Body of pancreas (tissue), 4 donors: ENCODE measurements around the gene ARHGEF37. TPM values are rescaled to one million over a fixed set of nuclear protein-coding genes. Genes with fewer than 3 reads are reported as not detected.

Experiments used
- ATAC-seq: fragments of 150-250 bp; one replicate; pipeline ENCODE4 v1.9.1; 2016
- DNase-seq, 4 donors: peaks; one replicate each; pipeline ENCODE4 v3.0.0-alpha.2; 2019
- H3K27ac ChIP-seq, 4 donors: fragments of 200-600 bp; sonication (generic); 1 replicate in 3 of 4; 2 replicates in 1 of 4; pipeline versions ENCODE4 v1.5.1 to v1.6.1; 2016 to 2019; ENCODE audit warnings: mild to moderate bottlenecking in 1 of 4, mixed read lengths in 1 of 4, moderate library complexity in 1 of 4
- H3K27me3 ChIP-seq, 2 donors: fragments of 200-600 bp; sonication (generic); one replicate each; pipeline ENCODE4 v1.6.0; 2016; ENCODE audit warnings: mild to moderate bottlenecking in 1 of 2
- H3K36me3 ChIP-seq, 2 donors: fragments of 200-600 bp; sonication (generic); replicated peaks in 1 of 2; 2 replicates each; pipeline ENCODE4 v1.5.1; 2016; ENCODE audit warnings: low read depth in 2 of 2; ENCODE audit not compliant: insufficient read depth in 1 of 2
- H3K4me1 ChIP-seq: fragments of 200-600 bp; sonication (generic); one replicate; pipeline ENCODE4 v1.6.0; 2016
- H3K4me3 ChIP-seq, 2 donors: fragments of 200-600 bp; sonication (generic); 1 replicate in 1 of 2; 2 replicates in 1 of 2; pipeline ENCODE4 v1.5.1; 2016 to 2019
- H3K9me3 ChIP-seq, 3 donors: fragments of 200-600 bp; sonication (generic); 1 replicate in 2 of 3; 2 replicates in 1 of 3; pipeline ENCODE4 v1.5.1; 2016
- POLR2A ChIP-seq, 3 donors: fragments of 450-650 bp; IDR thresholded peaks; one replicate each; pipeline ENCODE4 v1.6.1; 2016; ENCODE audit warnings: antibody characterized with exemption in 3 of 3, mild to moderate bottlenecking in 2 of 3
- WGBS, 2 donors: methylation state at CpG; one replicate each; pipeline ENCODE4 v1.1.5; 2017; 5-methylcytosine and 5-hydroxymethylcytosine counted together
- intact Hi-C: fragments of 100-400 bp; cut with DNase I; formaldehyde crosslinking; loops from one replicate; pipeline ENCODE4 v1.15.1; 2023
- total RNA-seq, 2 donors: library from RNA; depleted of rRNA; stranded (reverse); fragments of >200 nt; gene quantifications; one replicate each; pipeline ENCODE4 v1.1.0, GENCODE V29; 2016
- TF ChIP-seq, protein P1 (sequence below), 7 experiments: fragments of 450-650 bp in 4 of 7; fragments of 200-600 bp in 3 of 7; sonication (generic) in 3 of 7; IDR thresholded peaks; one replicate each; pipeline ENCODE4 v1.5.1; 2016 to 2019; ENCODE audit warnings: antibody characterized with exemption in 7 of 7

ARHGEF37 gene
- total RNA-seq, 2 donors from 2014 or later = 5.9 to 14.0 TPM

DNA sequence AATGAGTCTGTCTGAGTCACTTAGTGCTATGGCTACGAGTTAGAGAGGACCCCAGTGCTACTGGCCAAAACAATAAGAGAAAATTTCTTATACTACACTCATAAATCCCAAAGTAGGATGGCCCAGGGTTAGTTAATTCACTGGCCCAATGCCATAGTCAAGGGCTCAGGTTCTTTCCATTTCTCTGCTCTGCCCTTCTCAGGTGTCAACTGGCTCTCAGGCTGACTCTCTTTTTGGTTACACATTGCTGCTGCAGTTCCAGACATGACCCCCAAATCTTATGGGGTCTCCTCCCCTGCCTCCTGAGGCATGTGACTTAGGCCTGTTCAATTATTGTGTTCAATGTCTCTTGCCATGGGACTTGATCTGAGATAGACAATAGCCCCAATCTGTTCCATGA, 70.4 kb downstream of the ARHGEF37 start:
- TF ChIP-seq POLR2A (IDR thresholded peaks at IDR 0.05) = no peak
- TF ChIP-seq, protein P1, sequence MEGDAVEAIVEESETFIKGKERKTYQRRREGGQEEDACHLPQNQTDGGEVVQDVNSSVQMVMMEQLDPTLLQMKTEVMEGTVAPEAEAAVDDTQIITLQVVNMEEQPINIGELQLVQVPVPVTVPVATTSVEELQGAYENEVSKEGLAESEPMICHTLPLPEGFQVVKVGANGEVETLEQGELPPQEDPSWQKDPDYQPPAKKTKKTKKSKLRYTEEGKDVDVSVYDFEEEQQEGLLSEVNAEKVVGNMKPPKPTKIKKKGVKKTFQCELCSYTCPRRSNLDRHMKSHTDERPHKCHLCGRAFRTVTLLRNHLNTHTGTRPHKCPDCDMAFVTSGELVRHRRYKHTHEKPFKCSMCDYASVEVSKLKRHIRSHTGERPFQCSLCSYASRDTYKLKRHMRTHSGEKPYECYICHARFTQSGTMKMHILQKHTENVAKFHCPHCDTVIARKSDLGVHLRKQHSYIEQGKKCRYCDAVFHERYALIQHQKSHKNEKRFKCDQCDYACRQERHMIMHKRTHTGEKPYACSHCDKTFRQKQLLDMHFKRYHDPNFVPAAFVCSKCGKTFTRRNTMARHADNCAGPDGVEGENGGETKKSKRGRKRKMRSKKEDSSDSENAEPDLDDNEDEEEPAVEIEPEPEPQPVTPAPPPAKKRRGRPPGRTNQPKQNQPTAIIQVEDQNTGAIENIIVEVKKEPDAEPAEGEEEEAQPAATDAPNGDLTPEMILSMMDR (IDR thresholded peaks at IDR 0.05) = no peak
- ATAC-seq = no peak
- intact Hi-C loops = no loop called here
- no peaks in the 10 kb centered on the region for H3K36me3 ChIP-seq
- WGBS, 2 donors = 53 to 96% methylated on average over 1 of the region's 1 CpG
- no peak overlapping the region for H3K4me3 ChIP-seq
- DNase-seq = no peak
- no peaks in the 10 kb centered on the region for H3K4me1 ChIP-seq
- H3K9me3 ChIP-seq = no peaks in the 10 kb centered on the region
- no peak overlapping the region for H3K27ac ChIP-seq
- H3K27me3 ChIP-seq = no peaks in the 10 kb centered on the region

DNA sequence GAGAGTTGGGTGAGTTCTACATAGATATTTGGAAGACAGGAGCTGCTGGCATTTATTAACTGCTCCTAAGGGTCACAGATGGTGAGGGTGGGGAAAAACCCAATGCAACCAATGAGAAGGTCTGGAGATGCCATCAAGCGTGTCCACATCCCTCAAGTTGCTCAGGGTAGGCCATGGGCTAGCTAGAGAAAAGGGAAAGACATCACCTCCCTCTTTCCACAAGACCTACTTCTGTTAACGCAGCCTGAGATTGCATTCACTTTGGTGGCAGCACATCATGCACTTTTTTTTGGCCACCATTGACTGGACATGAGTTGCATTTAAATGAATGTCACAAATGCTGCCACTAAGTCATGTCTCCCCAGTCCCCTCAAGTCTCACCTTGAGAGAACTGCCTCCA, 71.4 kb downstream of the ARHGEF37 start:
- 97 to 100% methylated on average over 2 of the region's 2 CpGs for WGBS, 2 donors
- Histone ChIP-seq H3K4me3 (no peak overlapping the region), H3K27ac (no peak overlapping the region), H3K36me3 (no peaks in the 10 kb centered on the region), H3K9me3 (no peaks in the 10 kb centered on the region), H3K4me1 (no peaks in the 10 kb centered on the region), H3K27me3 (no peaks in the 10 kb centered on the region)
- ATAC-seq (no peak), DNase-seq (no peak)
- intact Hi-C loops = no loop called here
- TF ChIP-seq, protein P1 (IDR thresholded peaks at IDR 0.05) = no peak
- no peak for TF ChIP-seq POLR2A (IDR thresholded peaks at IDR 0.05)

DNA sequence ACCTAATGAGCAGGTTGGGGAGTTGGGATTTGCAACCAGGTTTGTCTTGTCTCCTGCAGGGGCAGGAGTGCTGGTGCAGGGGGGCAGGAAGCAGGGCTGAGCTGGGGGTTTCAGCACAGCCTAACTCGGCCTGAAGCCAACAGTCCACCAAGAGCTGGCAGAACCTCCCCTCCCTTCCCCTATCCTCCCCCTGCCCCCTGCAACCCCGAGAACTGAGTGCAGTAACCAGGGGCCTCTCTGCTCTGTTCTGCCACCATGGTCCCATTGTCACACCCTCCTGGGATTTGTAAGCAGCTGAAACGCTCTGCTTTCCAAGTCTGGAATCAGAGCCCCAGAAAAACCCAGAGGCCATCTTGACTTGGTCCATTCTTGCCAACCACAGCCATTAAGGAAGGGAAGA, 72.9 kb downstream of the ARHGEF37 start:
- peaks cover 15% of the 10 kb centered on the region for H3K4me1 ChIP-seq
- no peak overlapping the region for H3K4me3 ChIP-seq
- ATAC-seq = no peak
- WGBS, 2 donors = 35 to 54% methylated on average over 2 to 3 of the region's 3 CpGs
- no peak for DNase-seq
- H3K36me3 ChIP-seq = no peaks in the 10 kb centered on the region
- H3K9me3 ChIP-seq = no peaks in the 10 kb centered on the region
- intact Hi-C loops = no loop called here
- TF ChIP-seq, protein P1 (IDR thresholded peaks at IDR 0.05) = no peak
- no peak for TF ChIP-seq POLR2A (IDR thresholded peaks at IDR 0.05)
- no peaks in the 10 kb centered on the region for H3K27me3 ChIP-seq
- H3K27ac ChIP-seq = no peak overlapping the region

DNA sequence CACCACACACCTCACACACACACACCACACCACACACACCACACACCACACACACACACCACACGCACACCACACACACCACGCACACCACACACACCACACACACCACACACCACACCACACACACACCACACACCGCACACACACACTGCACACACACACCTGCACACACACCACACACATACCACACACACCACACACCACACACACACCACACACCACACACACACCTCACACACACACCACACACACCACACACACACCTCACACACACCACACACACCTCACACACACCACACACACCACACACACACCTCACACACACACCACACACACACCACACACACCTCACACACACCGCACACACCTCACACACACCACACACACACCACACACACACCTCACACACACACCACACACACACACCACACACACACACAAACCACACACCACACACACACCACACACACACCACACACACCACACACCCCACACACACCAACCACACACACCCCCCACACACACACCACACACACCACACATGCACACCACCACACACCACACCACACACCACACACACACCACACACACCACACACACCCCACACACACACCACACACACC, 73.7 kb downstream of the ARHGEF37 start:
- TF ChIP-seq, protein P1 (IDR thresholded peaks at IDR 0.05) = no peak
- TF ChIP-seq POLR2A (IDR thresholded peaks at IDR 0.05) = no peak
- no peaks in the 10 kb centered on the region for H3K9me3 ChIP-seq
- 84 to 85% methylated on average over 4 of the region's 4 CpGs for WGBS, 2 donors
- DNase-seq (no peak), ATAC-seq (no peak)
- no peaks in the 10 kb centered on the region for H3K27me3 ChIP-seq
- peaks cover 16% of the 10 kb centered on the region for H3K4me1 ChIP-seq
- no peak overlapping the region for H3K27ac ChIP-seq
- H3K4me3 ChIP-seq = no peak overlapping the region
- H3K36me3 ChIP-seq = no peaks in the 10 kb centered on the region
- intact Hi-C loops = no loop called here

DNA sequence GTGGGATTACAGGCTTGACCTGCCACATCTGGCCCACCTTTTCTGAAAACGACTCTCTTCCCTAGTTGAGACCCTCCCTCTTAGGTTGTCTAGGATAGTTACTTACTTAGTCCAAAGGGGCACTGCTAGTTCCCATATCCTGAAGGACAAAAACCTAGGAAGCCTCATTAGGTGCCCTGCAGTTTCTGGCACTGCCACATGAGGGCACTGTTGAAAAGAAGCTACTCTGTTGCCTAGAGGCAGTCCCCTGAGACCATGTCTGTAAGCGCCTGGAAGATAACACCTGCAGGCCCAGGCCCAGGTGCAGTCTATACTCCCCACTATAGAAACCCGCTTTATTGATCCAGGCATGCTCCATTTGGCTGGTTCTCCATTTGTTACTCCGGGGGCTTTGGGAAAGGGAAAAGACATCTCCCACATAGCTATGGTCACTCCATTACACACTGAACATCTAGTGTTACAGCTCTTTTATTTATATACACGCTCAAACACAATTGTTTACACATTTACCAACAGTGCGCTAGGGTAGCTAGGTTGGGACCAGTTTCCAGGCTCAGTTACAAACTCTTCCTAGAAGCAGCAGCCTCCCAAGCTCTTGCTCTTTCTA, 75.4 kb downstream of the ARHGEF37 start:
- DNase-seq (peak in 2 of 4 donors; percentile 44 to 51), ATAC-seq (no peak)
- intact Hi-C loops = no loop called here
- no peak for TF ChIP-seq POLR2A (IDR thresholded peaks at IDR 0.05)
- TF ChIP-seq, protein P1 (IDR thresholded peaks at IDR 0.05) = peak; percentile 10 to 43 (median 33)
- H3K27me3 ChIP-seq = no peaks in the 10 kb centered on the region
- no peaks in the 10 kb centered on the region for H3K9me3 ChIP-seq
- H3K4me3 ChIP-seq = no peak overlapping the region
- no peak overlapping the region for H3K27ac ChIP-seq
- 68 to 83% methylated on average over 6 of the region's 6 CpGs for WGBS, 2 donors
- H3K4me1 ChIP-seq = peaks cover 16% of the 10 kb centered on the region
- H3K36me3 ChIP-seq = no peaks in the 10 kb centered on the region
